Measurements from ENCODE around the gene DNAJC13.

GRCh38 chr3:132549890-132550578, 132.7 kb downstream of the DNAJC13 start:
- TF ChIP-seq CTCF (IDR thresholded peaks at IDR 0.05; ENCODE audit: low read length), result no peak
- TF ChIP-seq EZH2 (IDR thresholded peaks at IDR 0.05; ENCODE audit: borderline replicate concordance, low read length), result no peak
